Activated T-helper 17 cell treated with anti-CD3 and anti-CD28 coated beads, Interleukin-2, amount 50 U/mL, for 72 hours (primary cell): ENCODE results near the gene TSEN54. TPM values are rescaled to one million over a fixed set of nuclear protein-coding genes. Genes with fewer than 3 reads are reported as not detected.
"Not testable (repeated sequence)": the region's sequence is repeated elsewhere in the genome, so short reads cannot be mapped to it uniquely, and the experiment has no call there.

Experiments used
- ATAC-seq: fragments of 150-1000 bp; cut with Tn5 transposase; replicated peaks from 2 replicates; pipeline ENCODE4 v1.10.0; 2021; ENCODE audit warnings: mild to moderate bottlenecking, moderate library complexity
- H3K27ac Mint-ChIP-seq: one replicate; pipeline ENCODE4 v1.8.0; 2022; ENCODE audit warnings: mixed read lengths
- H3K27me3 Mint-ChIP-seq: one replicate; pipeline ENCODE4 v1.8.0; 2022; ENCODE audit warnings: mixed read lengths
- H3K36me3 Mint-ChIP-seq: one replicate; pipeline ENCODE4 v1.8.0; 2022; ENCODE audit warnings: low read depth, mild to moderate bottlenecking, mixed read lengths
- H3K4me1 Mint-ChIP-seq: one replicate; pipeline ENCODE4 v1.8.0; 2022; ENCODE audit warnings: mixed read lengths
- H3K4me3 Mint-ChIP-seq: one replicate; pipeline ENCODE4 v1.8.0; 2022; ENCODE audit warnings: mild to moderate bottlenecking, mixed read lengths
- H3K9me3 Mint-ChIP-seq: one replicate; pipeline ENCODE4 v1.8.0; 2022; ENCODE audit warnings: mixed read lengths
- total RNA-seq, 2 donors: library from RNA; stranded (reverse); gene quantifications; one replicate each; pipeline ENCODE4 v1.2.3, GENCODE V29; 2022

TSEN54 gene
- total RNA-seq, result 10 to 100 TPM; 25.3 to 46.4 TPM

- peak within 1 kb of the TSS; percentile 68 for H3K4me3 Mint-ChIP-seq
- peak within 1 kb of the TSS; percentile 15 for H3K27ac Mint-ChIP-seq
- H3K4me1 Mint-ChIP-seq, result peaks cover 15% of the 10 kb centered on the region
- H3K27me3 Mint-ChIP-seq, result no peaks in the 10 kb centered on the region
- no peaks in the 10 kb centered on the region for H3K9me3 Mint-ChIP-seq
- peak; percentile 93 for ATAC-seq
- peaks cover 36% of the 10 kb centered on the region for H3K36me3 Mint-ChIP-seq
Measured at GRCh38 chr17:75516255-75516618, at the start of gene TSEN54. TSS of gene TSEN54 (plus strand) at chr17:75516528. CDS start at chr17:75516561, 33 bp downstream.

GRCh38 chr17:75468291-75468754 lies 48.0 kb upstream of the TSEN54 start:
- Mint-ChIP-seq H3K36me3 (peaks cover 8% of the 10 kb centered on the region), H3K4me1 (peaks cover 6% of the 10 kb centered on the region), H3K4me3 (no peak overlapping the region), H3K27me3 (no peaks in the 10 kb centered on the region), H3K9me3 (no peaks in the 10 kb centered on the region), H3K27ac (no peak overlapping the region)
- ATAC-seq, result no peak

DNA sequence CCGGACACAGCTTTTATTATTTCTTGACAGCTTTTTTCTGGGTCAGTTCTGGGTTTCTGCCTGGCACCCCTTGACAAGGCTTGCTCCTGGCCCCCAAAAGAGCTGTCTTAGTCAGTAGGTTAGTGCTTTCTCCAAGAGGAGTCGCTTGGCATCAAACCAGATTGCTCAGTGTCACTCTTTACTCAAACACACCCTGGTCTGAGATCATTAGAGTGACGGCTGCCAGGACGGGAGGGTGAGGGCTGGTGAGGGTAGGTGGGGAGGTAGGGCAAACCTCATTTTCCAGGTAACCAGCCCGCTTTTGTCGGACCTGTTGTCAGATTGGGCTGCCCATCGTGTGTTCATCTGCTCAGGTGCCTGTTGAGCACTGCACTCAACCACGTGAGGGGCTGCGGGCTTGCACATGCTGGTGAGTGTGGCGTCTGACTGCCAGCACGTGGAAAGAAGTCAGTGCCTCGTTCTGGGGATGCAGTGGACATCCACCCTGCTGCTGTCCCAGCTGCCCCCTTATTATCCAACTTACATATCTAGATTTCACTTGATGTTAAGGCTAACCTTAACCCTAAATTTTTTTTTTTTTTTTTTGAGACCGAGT lies 47.5 kb upstream of the TSEN54 start:
- no peak for ATAC-seq
- Mint-ChIP-seq H3K36me3 (peaks cover 8% of the 10 kb centered on the region), H3K9me3 (no peaks in the 10 kb centered on the region), H3K27me3 (no peaks in the 10 kb centered on the region), H3K27ac (no peak overlapping the region), H3K4me3 (no peak overlapping the region), H3K4me1 (peaks cover 5% of the 10 kb centered on the region)

DNA sequence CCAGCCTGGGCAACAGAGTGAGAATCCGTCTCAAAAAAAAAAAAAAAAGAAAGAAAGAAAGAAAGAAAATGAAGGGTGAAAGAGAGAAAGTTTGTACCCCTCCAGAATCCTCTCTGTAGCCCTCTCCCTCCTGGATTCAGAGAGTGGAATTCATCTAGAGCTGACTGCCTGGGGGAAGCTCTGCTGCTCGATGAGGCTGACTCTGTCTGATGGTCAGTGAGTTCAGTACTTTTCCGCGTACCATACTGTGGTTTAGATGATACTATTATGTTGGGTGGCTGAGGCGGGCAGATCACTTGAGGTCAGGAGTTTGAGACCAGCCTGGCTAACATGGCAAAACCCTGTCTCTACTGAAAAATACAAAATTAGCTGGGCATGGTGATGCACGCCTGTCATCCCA lies 45.1 kb upstream of the TSEN54 start:
- H3K27ac Mint-ChIP-seq, result no peak overlapping the region
- H3K36me3 Mint-ChIP-seq, result peaks cover 8% of the 10 kb centered on the region

DNA sequence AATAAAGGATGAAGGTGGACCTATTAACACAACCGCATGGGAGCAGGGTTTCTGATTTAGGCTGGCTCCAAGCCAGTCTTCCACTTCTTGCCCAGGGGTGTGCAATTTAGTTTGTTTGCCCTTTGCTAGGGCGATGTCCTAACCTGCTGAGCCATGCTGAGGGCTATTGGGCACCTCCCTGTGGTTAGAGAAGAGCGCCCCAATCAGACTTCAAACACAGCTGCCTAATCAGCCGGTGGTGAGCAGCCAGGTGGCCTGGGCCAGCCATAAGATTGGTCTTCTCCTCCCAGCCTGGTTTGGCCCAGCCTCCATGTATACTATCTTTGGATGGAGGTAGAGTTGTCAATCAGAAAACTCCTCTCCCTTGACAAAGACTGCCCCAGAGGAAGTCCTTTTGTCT lies 44.2 kb upstream of the TSEN54 start:
- H3K9me3 Mint-ChIP-seq, result no peaks in the 10 kb centered on the region
- no peak for ATAC-seq
- H3K36me3 Mint-ChIP-seq, result peaks cover 8% of the 10 kb centered on the region
- H3K4me3 Mint-ChIP-seq, result no peak overlapping the region
- H3K27ac Mint-ChIP-seq, result no peak overlapping the region
- no peaks in the 10 kb centered on the region for H3K27me3 Mint-ChIP-seq
- H3K4me1 Mint-ChIP-seq, result peaks cover 5% of the 10 kb centered on the region

More for the DNA sequence above, 45.1 kb upstream of the TSEN54 start:
- no peaks in the 10 kb centered on the region for H3K4me1 Mint-ChIP-seq
- no peaks in the 10 kb centered on the region for H3K9me3 Mint-ChIP-seq
- no peak for ATAC-seq
- no peaks in the 10 kb centered on the region for H3K27me3 Mint-ChIP-seq
- H3K4me3 Mint-ChIP-seq, result no peak overlapping the region

DNA sequence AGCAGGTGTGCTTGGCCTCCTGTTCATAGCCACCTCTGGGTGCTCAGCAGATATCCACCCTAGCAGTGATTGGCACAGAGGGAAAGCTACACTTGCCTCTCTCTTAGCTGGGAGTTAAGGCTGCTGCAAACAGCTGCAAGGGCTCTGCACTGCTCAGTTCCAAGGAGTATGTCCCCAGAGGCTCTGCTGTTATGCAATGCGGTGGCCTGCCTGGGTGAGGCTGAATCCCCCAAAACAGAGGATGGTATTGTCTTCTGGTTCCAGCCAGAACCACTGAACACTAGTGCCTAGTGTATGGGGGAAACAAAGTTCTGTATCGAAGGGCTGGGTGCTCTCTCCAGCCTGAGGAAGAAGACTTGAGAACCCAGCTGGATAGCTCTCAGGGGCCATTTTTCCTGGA lies 43.1 kb upstream of the TSEN54 start:
- peak overlapping the region; percentile 0 for H3K27ac Mint-ChIP-seq
- H3K27me3 Mint-ChIP-seq, result no peaks in the 10 kb centered on the region
- peaks cover 8% of the 10 kb centered on the region for H3K36me3 Mint-ChIP-seq
- no peak overlapping the region for H3K4me3 Mint-ChIP-seq
- peaks cover 5% of the 10 kb centered on the region for H3K4me1 Mint-ChIP-seq
- no peaks in the 10 kb centered on the region for H3K9me3 Mint-ChIP-seq
- ATAC-seq, result no peak

DNA sequence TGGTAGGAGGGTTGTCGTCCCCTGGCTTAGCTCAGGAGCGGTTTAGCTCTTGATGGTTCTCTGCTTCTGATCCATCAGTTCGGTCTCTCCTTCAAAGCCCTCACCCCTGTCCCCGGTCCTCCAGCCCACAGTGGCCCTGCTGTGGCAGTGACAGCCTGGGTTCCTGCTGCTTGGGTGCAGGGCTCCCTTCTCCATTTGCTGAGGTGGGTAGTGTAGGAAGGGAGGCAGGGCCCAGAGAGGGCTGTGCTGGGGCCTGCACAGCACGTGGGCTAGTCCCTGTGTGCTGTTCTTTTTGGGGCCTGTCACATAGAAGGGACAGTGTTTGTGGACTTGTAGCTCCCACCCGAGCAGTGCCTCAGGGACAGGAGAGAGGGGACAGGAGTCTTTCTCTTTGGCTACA lies 41.6 kb upstream of the TSEN54 start:
- Mint-ChIP-seq H3K4me3 (no peak overlapping the region), H3K27me3 (no peaks in the 10 kb centered on the region), H3K4me1 (peaks cover 5% of the 10 kb centered on the region), H3K27ac (no peak overlapping the region), H3K36me3 (peaks cover 8% of the 10 kb centered on the region), H3K9me3 (no peaks in the 10 kb centered on the region)
- ATAC-seq, result no peak

DNA sequence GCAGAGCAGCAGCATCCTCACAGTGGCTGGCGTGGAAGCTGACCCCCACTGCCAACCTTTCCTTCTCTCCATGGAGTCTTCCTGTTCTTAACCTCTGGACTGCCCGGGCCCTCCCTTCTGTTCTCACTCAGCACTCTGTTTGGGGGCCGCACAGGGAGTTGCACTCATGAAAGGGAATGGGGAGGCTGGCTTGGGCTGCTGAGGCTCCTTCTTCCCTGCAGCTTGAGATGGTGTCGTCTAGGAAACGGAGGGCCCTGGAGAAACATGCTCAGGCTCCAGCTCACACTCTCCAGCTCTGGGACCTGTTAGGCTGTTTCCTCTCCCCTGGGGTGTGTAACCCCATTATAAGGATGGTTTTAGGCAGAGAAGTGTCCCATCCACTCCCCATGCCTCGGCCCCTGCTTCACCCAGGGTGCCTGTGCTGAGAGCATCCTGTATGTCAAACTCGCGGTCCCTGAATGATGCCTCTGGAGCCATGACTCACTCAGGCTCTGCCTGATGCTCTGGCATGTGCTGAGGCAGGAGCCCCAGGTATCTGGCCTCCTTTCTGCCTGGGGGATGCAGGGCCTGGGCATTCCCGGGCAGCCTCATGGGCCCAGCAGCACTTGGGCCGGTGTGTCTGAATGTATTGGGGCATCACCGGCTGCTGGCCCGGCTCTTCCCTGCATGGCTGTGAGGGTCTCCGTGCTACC lies 41.0 kb upstream of the TSEN54 start:
- H3K4me3 Mint-ChIP-seq, result no peak overlapping the region
- no peaks in the 10 kb centered on the region for H3K27me3 Mint-ChIP-seq
- no peak overlapping the region for H3K27ac Mint-ChIP-seq
- H3K36me3 Mint-ChIP-seq, result peaks cover 8% of the 10 kb centered on the region
- H3K9me3 Mint-ChIP-seq, result no peaks in the 10 kb centered on the region
- no peak for ATAC-seq
- peaks cover 5% of the 10 kb centered on the region for H3K4me1 Mint-ChIP-seq

DNA sequence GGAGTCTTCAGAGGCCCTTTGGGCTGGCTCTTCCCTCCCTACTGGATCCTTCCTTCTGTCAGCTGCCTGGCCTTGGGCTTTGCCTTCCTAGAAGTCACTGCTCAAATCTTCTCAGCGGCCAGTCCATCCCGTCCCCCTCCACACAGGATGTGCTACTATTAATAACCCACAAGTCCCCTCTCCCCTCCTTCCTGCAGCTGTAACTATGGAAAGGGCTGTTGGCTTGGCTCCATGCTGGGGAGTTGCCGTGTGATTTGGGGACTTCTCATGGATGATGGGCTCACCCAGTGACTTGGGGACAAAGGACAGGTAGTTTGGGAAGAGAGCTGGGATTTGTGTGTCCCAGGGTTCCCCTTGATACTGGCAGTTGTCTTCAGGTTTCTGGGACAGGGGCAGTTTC lies 40.5 kb upstream of the TSEN54 start:
- peaks cover 5% of the 10 kb centered on the region for H3K4me1 Mint-ChIP-seq
- no peaks in the 10 kb centered on the region for H3K27me3 Mint-ChIP-seq
- no peak overlapping the region for H3K27ac Mint-ChIP-seq
- H3K9me3 Mint-ChIP-seq, result no peaks in the 10 kb centered on the region
- no peak overlapping the region for H3K4me3 Mint-ChIP-seq
- ATAC-seq, result no peak
- H3K36me3 Mint-ChIP-seq, result peaks cover 8% of the 10 kb centered on the region

DNA sequence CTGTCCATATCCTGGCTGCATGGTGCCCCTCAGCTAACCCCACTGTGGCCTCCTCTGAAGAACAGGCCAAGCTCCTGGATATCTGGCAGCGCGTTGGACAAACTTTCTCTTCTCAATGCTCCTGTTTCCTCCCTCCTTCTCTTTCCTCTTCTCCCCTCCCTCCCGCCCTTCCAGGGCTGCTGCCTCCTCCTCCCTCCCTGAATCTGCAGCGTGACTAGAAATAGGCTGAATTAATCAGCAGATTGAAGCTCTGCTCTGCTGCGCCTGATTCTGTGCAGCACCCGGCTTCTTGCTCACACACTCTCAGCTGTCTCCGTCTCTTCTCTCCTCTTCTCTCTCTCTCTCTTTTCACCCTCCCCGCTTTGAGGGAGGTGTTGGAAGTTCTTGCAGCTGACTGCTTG lies 40.1 kb upstream of the TSEN54 start:
- Mint-ChIP-seq H3K36me3 (peaks cover 8% of the 10 kb centered on the region), H3K27me3 (no peaks in the 10 kb centered on the region), H3K27ac (peak overlapping the region; percentile 18), H3K4me3 (no peak overlapping the region), H3K9me3 (no peaks in the 10 kb centered on the region), H3K4me1 (peaks cover 5% of the 10 kb centered on the region)
- ATAC-seq, result no peak

GRCh38 chr17:75476752-75477489 lies 39.4 kb upstream of the TSEN54 start:
- H3K4me1 Mint-ChIP-seq, result peaks cover 5% of the 10 kb centered on the region
- peaks cover 8% of the 10 kb centered on the region for H3K36me3 Mint-ChIP-seq
- H3K4me3 Mint-ChIP-seq, result no peak overlapping the region
- no peaks in the 10 kb centered on the region for H3K27me3 Mint-ChIP-seq
- peak overlapping the region; percentile 18 for H3K27ac Mint-ChIP-seq
- H3K9me3 Mint-ChIP-seq, result no peaks in the 10 kb centered on the region
- no peak for ATAC-seq

GRCh38 chr17:75477490-75477862 lies 38.9 kb upstream of the TSEN54 start:
- not testable (repeated sequence) for H3K27me3 Mint-ChIP-seq, ATAC-seq, H3K36me3 Mint-ChIP-seq, H3K27ac Mint-ChIP-seq, H3K4me3 Mint-ChIP-seq, H3K4me1 Mint-ChIP-seq, H3K9me3 Mint-ChIP-seq

DNA sequence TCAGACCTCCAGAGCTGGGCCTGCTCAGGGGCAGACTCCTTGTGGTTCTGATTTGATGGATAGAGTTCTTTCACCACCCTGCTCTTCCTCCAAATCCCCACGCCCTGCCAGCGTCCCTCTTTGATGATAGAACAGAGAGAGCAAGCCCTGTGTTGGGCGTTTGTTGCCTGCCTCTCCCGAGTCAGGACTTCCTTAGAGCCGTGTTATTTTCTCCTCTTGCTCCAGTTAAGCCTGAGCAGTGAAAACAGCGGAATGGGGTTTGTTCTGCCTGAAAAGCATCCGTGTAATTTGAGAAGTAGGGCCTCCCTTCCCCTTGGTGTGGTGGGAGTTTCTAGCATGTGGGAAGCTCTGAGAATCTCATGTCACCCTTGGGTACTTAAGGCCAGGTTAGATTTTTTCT lies 37.8 kb upstream of the TSEN54 start:
- Mint-ChIP-seq H3K36me3 (no peaks in the 10 kb centered on the region), H3K9me3 (no peaks in the 10 kb centered on the region)

DNA sequence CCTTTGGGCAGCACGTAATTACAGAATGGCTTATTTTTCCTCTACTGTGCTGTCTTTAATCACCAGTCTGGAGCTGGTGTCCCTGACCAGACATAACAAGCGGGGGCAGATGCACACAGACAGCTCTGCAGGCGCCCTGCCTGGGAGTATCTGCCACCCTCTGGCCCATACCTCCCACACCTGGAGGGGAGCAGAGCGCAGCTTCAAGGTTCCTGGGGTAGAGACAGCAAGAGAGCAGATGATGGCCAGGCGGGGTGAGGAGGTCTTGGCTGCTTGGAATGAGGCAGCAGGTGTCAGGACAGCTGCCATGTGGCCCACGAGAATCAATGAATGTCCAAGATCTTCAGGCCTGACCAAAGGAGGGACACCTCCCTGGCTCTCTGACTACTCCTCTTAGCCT lies 36.0 kb upstream of the TSEN54 start:
- no peaks in the 10 kb centered on the region for H3K9me3 Mint-ChIP-seq

More for the DNA sequence above, 37.8 kb upstream of the TSEN54 start:
- Mint-ChIP-seq H3K4me3 (no peak overlapping the region), H3K4me1 (peaks cover 5% of the 10 kb centered on the region), H3K27ac (no peak overlapping the region), H3K27me3 (no peaks in the 10 kb centered on the region)
- ATAC-seq, result no peak

More for the DNA sequence above, 36.0 kb upstream of the TSEN54 start:
- Mint-ChIP-seq H3K27me3 (no peaks in the 10 kb centered on the region), H3K36me3 (no peaks in the 10 kb centered on the region), H3K4me1 (peaks cover 5% of the 10 kb centered on the region), H3K4me3 (no peak overlapping the region), H3K27ac (peak overlapping the region; percentile 66)
- no peak for ATAC-seq
